B cell (primary cell): ENCODE measurements around the gene COX6B2. TPM values are rescaled to one million over a fixed set of nuclear protein-coding genes. Genes with fewer than 3 reads are reported as not detected.

Experiments
- ATAC-seq: fragments of 200-7000 bp; cut with Tn5 transposase; one replicate; pipeline ENCODE4 v1.10.0; 2021; ENCODE audit warnings: low read depth, mild to moderate bottlenecking, moderate number of reproducible peaks, moderate library complexity
- CTCF ChIA-PET: fragments of 350-600 bp; sonication (Branson Sonifier 250); formaldehyde crosslinking; loops from one replicate; lab custom pipeline; 2021; ENCODE audit warnings: antibody characterized with exemption, inconsistent platforms; lab: Charles Lee
- POLR2A ChIA-PET: fragments of 350-600 bp; sonication (Branson Sonifier 250); formaldehyde crosslinking; loops from one replicate; lab custom pipeline; 2021; ENCODE audit warnings: antibody characterized with exemption; lab: Charles Lee
- DNase-seq: peaks from one replicate; pipeline ENCODE4 v3.0.0; 2013
- H2AFZ ChIP-seq: 2 replicates; pipeline ENCODE4 v1.6.1; 2012; ENCODE audit warnings: mild to moderate bottlenecking, low read depth, low read length; ENCODE audit not compliant: insufficient read depth, poor library complexity, severe bottlenecking
- H3K27ac ChIP-seq, 2 donors: 1 replicate in 1 of 2; 2 replicates in 1 of 2; pipeline ENCODE4 v1.5.1; 2012 to 2013; ENCODE audit warnings: low read length in 2 of 2, mild to moderate bottlenecking in 2 of 2, moderate library complexity in 1 of 2
- H3K27me3 ChIP-seq, 4 experiments: fragments of 200-600 bp in 1 of 4; sonication (generic) in 1 of 4; replicated peaks in 1 of 4; 1 replicate in 2 of 4; 2 replicates in 2 of 4; pipeline versions ENCODE4 v1.6.1 to v1.7.0; 2013 to 2016; ENCODE audit warnings: low read length in 3 of 4, mild to moderate bottlenecking in 2 of 4, mixed read lengths in 1 of 4, moderate library complexity in 1 of 4; ENCODE audit not compliant: insufficient read depth in 4 of 4, control insufficient read depth in 3 of 4; ENCODE audit errors: control extremely low read depth in 1 of 4
- H3K36me3 ChIP-seq, 2 experiments: replicated peaks in 1 of 2; 1 replicate in 1 of 2; 2 replicates in 1 of 2; pipeline versions ENCODE4 v1.6.1 to v1.7.1; 2013; ENCODE audit warnings: low read length in 1 of 2; ENCODE audit not compliant: insufficient read depth in 2 of 2, control insufficient read depth in 1 of 2; ENCODE audit errors: control extremely low read depth in 1 of 2, extremely low read depth in 1 of 2
- H3K4me1 ChIP-seq, 2 donors: fragments of 200-600 bp in 1 of 2; sonication (generic) in 1 of 2; 1 replicate in 1 of 2; 2 replicates in 1 of 2; pipeline versions ENCODE4 v1.5.1 to v1.6.1; 2013 to 2017; ENCODE audit warnings: low read length in 2 of 2; ENCODE audit not compliant: control insufficient read depth in 2 of 2, insufficient read depth in 2 of 2
- H3K4me2 ChIP-seq: replicated peaks from 2 replicates; pipeline ENCODE3; 2012; ENCODE audit warnings: mild to moderate bottlenecking, low read depth, low read length; ENCODE audit not compliant: poor library complexity, severe bottlenecking
- H3K4me3 ChIP-seq, 5 experiments: fragments of 200-600 bp in 1 of 5; sonication (generic) in 1 of 5; 1 replicate in 3 of 5; 2 replicates in 2 of 5; pipeline versions ENCODE4 v1.5.1 to v1.7.0; 2011 to 2016; ENCODE audit warnings: low read length in 4 of 5, mild to moderate bottlenecking in 4 of 5, low read depth in 2 of 5, control low read depth in 1 of 5, moderate library complexity in 1 of 5; ENCODE audit not compliant: insufficient read depth in 1 of 5; ENCODE audit errors: control extremely low read depth in 1 of 5, extremely low read depth in 1 of 5
- H3K79me2 ChIP-seq: fragments of 200-600 bp; sonication (generic); one replicate; pipeline ENCODE4 v1.6.0; 2016; ENCODE audit warnings: low read length; ENCODE audit not compliant: control insufficient read depth, insufficient read depth
- H3K9ac ChIP-seq: fragments of 200-600 bp; sonication (generic); 2 replicates; pipeline ENCODE4 v1.6.1; 2017; ENCODE audit warnings: mild to moderate bottlenecking, low read length, moderate library complexity
- H3K9me3 ChIP-seq, 3 donors: one replicate each; pipeline versions ENCODE4 v1.6.1 to v1.7.1; 2013; ENCODE audit warnings: low read length in 2 of 3; ENCODE audit not compliant: control insufficient read depth in 2 of 3, insufficient read depth in 1 of 3; ENCODE audit errors: control extremely low read depth in 1 of 3
- H4K20me1 ChIP-seq: 2 replicates; pipeline ENCODE4 v1.6.0; 2012; ENCODE audit warnings: mild to moderate bottlenecking, low read length; ENCODE audit not compliant: insufficient read depth, control insufficient read depth, poor library complexity, severe bottlenecking
- H3K27ac Mint-ChIP-seq: one replicate; pipeline ENCODE4 v1.8.0; 2021; ENCODE audit warnings: mixed read lengths
- H3K27me3 Mint-ChIP-seq: one replicate; pipeline ENCODE4 v1.8.0; 2021; ENCODE audit warnings: mixed read lengths
- H3K4me1 Mint-ChIP-seq: one replicate; pipeline ENCODE4 v1.8.0; 2021; ENCODE audit warnings: mixed read lengths
- H3K4me3 Mint-ChIP-seq: one replicate; pipeline ENCODE4 v1.8.0; 2021; ENCODE audit warnings: mixed read lengths
- H3K9me3 Mint-ChIP-seq: one replicate; pipeline ENCODE4 v1.8.0; 2022; ENCODE audit warnings: mixed read lengths; ENCODE audit not compliant: insufficient read depth
- CTCF ChIP-seq: fragments of 200-600 bp; IDR thresholded peaks from one replicate; pipeline ENCODE4 v1.8.0; 2022; ENCODE audit warnings: antibody characterized with exemption, mild to moderate bottlenecking
- EZH2 ChIP-seq: IDR thresholded peaks from 2 replicates; pipeline ENCODE4 v1.6.1; 2012; ENCODE audit warnings: borderline replicate concordance, low read depth, mild to moderate bottlenecking, moderate library complexity, low read length; ENCODE audit not compliant: insufficient read depth, poor library complexity, severe bottlenecking
- WGBS: methylation state at CpG from one replicate; pipeline ENCODE4 v1.1.5; 2013; ENCODE audit warnings: missing lambda C conversion rate; ENCODE audit not compliant: insufficient coverage; 5-methylcytosine and 5-hydroxymethylcytosine counted together
- intact Hi-C: fragments of 100-400 bp; cut with micrococcal nuclease; formaldehyde crosslinking; loops from one replicate; pipeline ENCODE4 v1.10.0; 2022
- polyA plus RNA-seq: library from polyadenylated mRNA; depleted of rRNA; stranded (reverse); fragments of >200 nt; gene quantifications from 2 replicates; pipeline ENCODE4 v1.2.3, GENCODE V29; 2012
- total RNA-seq, 2 donors: library from RNA; stranded (reverse); fragments of 120-200 nt in 1 of 2; gene quantifications; 1 replicate in 1 of 2; 2 replicates in 1 of 2; pipeline versions ENCODE4 v1.2.3 to v1.2.4, GENCODE V29; 2013 to 2022

COX6B2 gene
- total and polyA plus RNA-seq, 2 donors (not counting 1 experiment from before 2014, with no cell fraction given): not detected

- Mint-ChIP-seq H3K9me3 (no peaks in the 10 kb centered on the region), H3K4me3 (peak within 1 kb of the TSS; percentile 94), H3K27me3 (peaks cover 19% of the 10 kb centered on the region), H3K27ac (peak within 1 kb of the TSS; percentile 93), H3K4me1 (peaks cover 20% of the 10 kb centered on the region)
- peak; percentile 79 for ATAC-seq
- H4K20me1 ChIP-seq: no peaks in the 10 kb centered on the region
- peak within 1 kb of the TSS; percentile 98 for H3K9ac ChIP-seq
- peaks cover 0 to 23% (median 9%) of the 10 kb centered on the region in 4 experiments for H3K27me3 ChIP-seq
- H2AFZ ChIP-seq: peak within 1 kb of the TSS; percentile 71
- peak; percentile 100 for DNase-seq
- TF ChIP-seq CTCF (no peak), EZH2 (no peak)
- CTCF ChIA-PET: interaction anchor here (0.5 to 1.8 kb wide), 15 partner anchors 10 to 1081 kb away, joined by 3 to 12 read pairs (median 5); partner anchors contain the start of genes HSPBP1, PPP6R1, TMEM238 and ZNF865
- intact Hi-C loops: loop anchor here (1.0 to 5.0 kb wide), 10 partner anchors 15 to 1472 kb away; partner anchors contain the start of genes COX6B2, HSPBP1, ISOC2 and MYADM
- peak within 1 kb of the TSS; percentile 98 for H3K27ac ChIP-seq
- peak within 1 kb of the TSS; percentile 65 to 91 (median 70) for H3K4me3 ChIP-seq
- WGBS: under 1% methylated on average over 59 of the region's 63 CpGs
- peaks cover 0 to 10% of the 10 kb centered on the region in 2 experiments for H3K36me3 ChIP-seq
- peaks cover 16 to 28% of the 10 kb centered on the region in 2 donors for H3K4me1 ChIP-seq
- peaks cover 0 to 7% (median 0%) of the 10 kb centered on the region in 3 donors for H3K9me3 ChIP-seq
- POLR2A ChIA-PET: interaction anchor here (0.6 to 1.8 kb wide), 16 partner anchors 33 to 1180 kb away, joined by 3 to 12 read pairs (median 4); partner anchors contain the start of genes FIZ1, HSPBP1, LENG1 and SYT5
- H3K4me2 ChIP-seq: peak within 1 kb of the TSS; percentile 99
- H3K79me2 ChIP-seq: peaks cover 17% of the 10 kb centered on the region
These were observed 15.2 kb downstream of the COX6B2 start, which contains the start of gene KMT5C for GRCh38 chr19:55339105-55339888. KMT5C (plus strand) TSS chr19:55339876; CDS start chr19:55341937, 2,061 bp downstream.

- Histone ChIP-seq H3K4me3 (no peak overlapping the region), H3K27me3 (peaks cover 0 to 29% (median 9%) of the 10 kb centered on the region in 4 experiments), H3K79me2 (peaks cover 11% of the 10 kb centered on the region), H3K27ac (no peak overlapping the region), H3K9ac (no peak overlapping the region), H3K4me1 (peaks cover 13 to 22% of the 10 kb centered on the region in 2 donors), H3K4me2 (no peak overlapping the region), H2AFZ (no peak overlapping the region), H3K36me3 (no peaks in the 10 kb centered on the region), H3K9me3 (peaks cover 0 to 7% (median 0%) of the 10 kb centered on the region in 3 donors), H4K20me1 (no peaks in the 10 kb centered on the region)
- Mint-ChIP-seq H3K4me1 (peaks cover 17% of the 10 kb centered on the region), H3K27me3 (peaks cover 26% of the 10 kb centered on the region), H3K4me3 (no peak overlapping the region), H3K27ac (no peak overlapping the region), H3K9me3 (no peaks in the 10 kb centered on the region)
- TF ChIP-seq EZH2 (no peak), CTCF (no peak)
- no peak for DNase-seq
- ChIA-PET POLR2A (no interaction called here), CTCF (no interaction called here)
- intact Hi-C loops: loop anchor here (5.0 kb wide), 1 partner anchor 1469 kb away; the partner anchor contains the start of gene MYADM
- WGBS: 100% methylated on average over 2 of the region's 7 CpGs
- no peak for ATAC-seq
These were observed 18.4 kb downstream of the COX6B2 start for GRCh38 chr19:55336101-55336500.
